GM23338 (cell line): ENCODE data around the gene AANAT. TPM values are rescaled to one million over a fixed set of nuclear protein-coding genes. Genes with fewer than 3 reads are reported as not detected.

Experiments
- ATAC-seq: fragments of 200-7000 bp; cut with Tn5 transposase; 3 replicates; pipeline ENCODE4 v1.9.1; 2020
- DNase-seq: peaks from one replicate; pipeline ENCODE4 v3.0.0-alpha.2; 2015; ENCODE audit warnings: low spot score
- H2AFZ ChIP-seq: fragments of 200-600 bp; sonication (generic); 2 replicates; pipeline ENCODE4 v1.8.0; 2016; ENCODE audit warnings: antibody characterized with exemption, mild to moderate bottlenecking, moderate library complexity
- H3F3A ChIP-seq: fragments of 200-600 bp; sonication (generic); replicated peaks from 2 replicates; pipeline ENCODE4 v1.8.0; 2017; ENCODE audit warnings: antibody characterized with exemption, mixed run types, low read depth
- H3K27ac ChIP-seq: fragments of 200-600 bp; sonication (generic); 2 replicates; pipeline ENCODE4 v1.6.1; 2016; ENCODE audit warnings: low read depth
- H3K27me3 ChIP-seq: fragments of 200-600 bp; sonication (generic); 2 replicates; pipeline ENCODE4 v1.8.0; 2016; ENCODE audit warnings: mild to moderate bottlenecking, mixed run types, moderate library complexity; ENCODE audit not compliant: insufficient read depth
- H3K36me3 ChIP-seq: fragments of 200-600 bp; sonication (generic); 2 replicates; pipeline ENCODE4 v1.8.0; 2016; ENCODE audit warnings: mild to moderate bottlenecking; ENCODE audit not compliant: insufficient read depth
- H3K4me1 ChIP-seq: fragments of 200-600 bp; sonication (generic); 2 replicates; pipeline ENCODE4 v1.8.0; 2016; ENCODE audit warnings: mild to moderate bottlenecking, moderate library complexity; ENCODE audit not compliant: insufficient read depth
- H3K4me2 ChIP-seq: fragments of 200-600 bp; sonication (generic); 2 replicates; pipeline ENCODE4 v1.7.1; 2017; ENCODE audit warnings: mixed run types
- H3K4me3 ChIP-seq: fragments of 200-600 bp; sonication (generic); 2 replicates; pipeline ENCODE4 v1.6.1; 2016; ENCODE audit warnings: mixed run types
- H3K79me2 ChIP-seq: fragments of 200-600 bp; sonication (generic); replicated peaks from 2 replicates; pipeline ENCODE4 v1.8.0; 2017; ENCODE audit warnings: mild to moderate bottlenecking; ENCODE audit not compliant: insufficient read depth
- H3K9me2 ChIP-seq: fragments of 200-600 bp; sonication (generic); 2 replicates; pipeline ENCODE4 v1.8.0; 2017; ENCODE audit not compliant: insufficient read depth
- H4K20me1 ChIP-seq: fragments of 200-600 bp; sonication (generic); replicated peaks from 2 replicates; pipeline ENCODE4 v1.8.0; 2017; ENCODE audit warnings: mild to moderate bottlenecking; ENCODE audit not compliant: insufficient read depth
- H3K27ac Mint-ChIP-seq: 2 replicates; pipeline ENCODE4 v1.8.0; 2020; ENCODE audit warnings: inconsistent platforms, mild to moderate bottlenecking, moderate library complexity, mixed read lengths
- H3K27me3 Mint-ChIP-seq: 3 replicates; pipeline ENCODE4 v1.8.0; 2022; ENCODE audit warnings: low read depth, mild to moderate bottlenecking, moderate library complexity, mixed read lengths, inconsistent platforms; ENCODE audit not compliant: insufficient read depth, poor library complexity
- H3K36me3 Mint-ChIP-seq: 3 replicates; pipeline ENCODE4 v1.8.0; 2021; ENCODE audit warnings: low read depth, mild to moderate bottlenecking, inconsistent platforms, moderate library complexity, mixed read lengths
- H3K4me1 Mint-ChIP-seq: 3 replicates; pipeline ENCODE4 v1.8.0; 2020; ENCODE audit warnings: mild to moderate bottlenecking, inconsistent platforms, mixed read lengths
- H3K4me3 Mint-ChIP-seq: 3 replicates; pipeline ENCODE4 v1.8.0; 2021; ENCODE audit warnings: moderate library complexity, mild to moderate bottlenecking, inconsistent platforms, mixed read lengths
- H3K9me3 Mint-ChIP-seq: 3 replicates; pipeline ENCODE4 v1.8.0; 2020; ENCODE audit warnings: moderate library complexity, mild to moderate bottlenecking, inconsistent platforms, mixed read lengths
- CREB1 ChIP-seq: fragments of 250-450 bp; sonication (Bioruptor Pico); IDR thresholded peaks from 2 replicates; pipeline ENCODE4 v1.5.0; 2020; ENCODE audit warnings: low read depth, mild to moderate bottlenecking, moderate library complexity
- CTCF ChIP-seq, 2 experiments: fragments of 200-600 bp in 1 of 2; sonication (generic) in 1 of 2; conservative IDR thresholded peaks; 2 replicates each; pipeline versions ENCODE4 v1.5.1 to v1.6.1; 2016 to 2017; ENCODE audit warnings: antibody characterized with exemption in 2 of 2, low read depth in 2 of 2, mild to moderate bottlenecking in 2 of 2, moderate library complexity in 1 of 2
- ETS1 ChIP-seq: IDR thresholded peaks from 2 replicates; pipeline ENCODE4 v1.6.1; 2016; ENCODE audit warnings: antibody characterized with exemption
- EZH2phosphoT487 ChIP-seq: fragments of 200-600 bp; sonication (generic); IDR thresholded peaks from one replicate; pipeline ENCODE4 v1.8.1; 2018; ENCODE audit warnings: antibody characterized with exemption; ENCODE audit not compliant: unreplicated experiment
- JUNB ChIP-seq: IDR thresholded peaks from one replicate; pipeline ENCODE4 v1.6.1; 2016; ENCODE audit warnings: antibody characterized with exemption; ENCODE audit not compliant: unreplicated experiment
- POLR2AphosphoS5 ChIP-seq: IDR thresholded peaks from 2 replicates; pipeline ENCODE4 v1.6.1; 2016; ENCODE audit warnings: antibody characterized with exemption, low read depth
- REST ChIP-seq: IDR thresholded peaks from one replicate; pipeline ENCODE4 v1.6.1; 2018; ENCODE audit warnings: antibody characterized with exemption; ENCODE audit not compliant: unreplicated experiment
- ZNF462 ChIP-seq: fragments of 250-450 bp; sonication (Bioruptor Pico); IDR thresholded peaks from 2 replicates; pipeline ENCODE4 v1.5.0; 2020; ENCODE audit warnings: mild to moderate bottlenecking, moderate library complexity
- polyA plus RNA-seq: library from polyadenylated mRNA; unstranded; fragments of >200 nt; fragmentation: Nextera tagmentation; extraction: Ambion mirVana; gene quantifications from 2 replicates; pipeline ENCODE4 v1.2.1, GENCODE V29; 2016
- total RNA-seq: library from RNA; depleted of rRNA; stranded (reverse); fragments of >200 nt; shearing (Covaris generic); gene quantifications from 2 replicates; pipeline ENCODE4 v1.2.3, GENCODE V29; 2014

Gene AANAT
- total and polyA plus RNA-seq, 2 experiments from 2014 or later = 0.28 to 1.0 TPM

- TF ChIP-seq REST = no peak
- TF ChIP-seq EZH2phosphoT487 = no peak
- TF ChIP-seq ETS1 = no peak
Observed at GRCh38 chr17:76474238-76474637, 6.8 kb downstream of the AANAT start (continued).

- Histone ChIP-seq H3K4me3 (no peak overlapping the region), H2AFZ (no peak overlapping the region), H3K36me3 (no peaks in the 10 kb centered on the region), H3K79me2 (no peaks in the 10 kb centered on the region), H3K4me2 (no peak overlapping the region), H3K9me2 (no peaks in the 10 kb centered on the region), H4K20me1 (no peaks in the 10 kb centered on the region), H3K27me3 (no peaks in the 10 kb centered on the region), H3K4me1 (no peaks in the 10 kb centered on the region), H3K27ac (no peak overlapping the region), H3F3A (no peaks in the 10 kb centered on the region)
- Mint-ChIP-seq H3K36me3 (peaks cover 7% of the 10 kb centered on the region; the same call in 1 of the 3 replicates), H3K27me3 (peaks cover 10% of the 10 kb centered on the region), H3K4me1 (no peaks in the 10 kb centered on the region; the same call in 2 of the 3 replicates), H3K9me3 (no peaks in the 10 kb centered on the region; the same call in 1 of the 3 replicates), H3K27ac (no peak overlapping the region), H3K4me3 (no peak overlapping the region)
- ATAC-seq (no peak), DNase-seq (no peak)
- TF ChIP-seq CREB1 (CRISPR knock-in tag) (no peak), CTCF (conservative IDR thresholded peaks at IDR 0.05; ENCODE audit: low read depth in 2 of 2) (no peak), REST (no peak), JUNB (no peak), POLR2AphosphoS5 (no peak), ZNF462 (CRISPR knock-in tag) (no peak), EZH2phosphoT487 (no peak)
Observed at GRCh38 chr17:76474894-76475293, 7.5 kb downstream of the AANAT start.
